ENCODE data around the gene PODXL.

The PODXL gene

DNA sequence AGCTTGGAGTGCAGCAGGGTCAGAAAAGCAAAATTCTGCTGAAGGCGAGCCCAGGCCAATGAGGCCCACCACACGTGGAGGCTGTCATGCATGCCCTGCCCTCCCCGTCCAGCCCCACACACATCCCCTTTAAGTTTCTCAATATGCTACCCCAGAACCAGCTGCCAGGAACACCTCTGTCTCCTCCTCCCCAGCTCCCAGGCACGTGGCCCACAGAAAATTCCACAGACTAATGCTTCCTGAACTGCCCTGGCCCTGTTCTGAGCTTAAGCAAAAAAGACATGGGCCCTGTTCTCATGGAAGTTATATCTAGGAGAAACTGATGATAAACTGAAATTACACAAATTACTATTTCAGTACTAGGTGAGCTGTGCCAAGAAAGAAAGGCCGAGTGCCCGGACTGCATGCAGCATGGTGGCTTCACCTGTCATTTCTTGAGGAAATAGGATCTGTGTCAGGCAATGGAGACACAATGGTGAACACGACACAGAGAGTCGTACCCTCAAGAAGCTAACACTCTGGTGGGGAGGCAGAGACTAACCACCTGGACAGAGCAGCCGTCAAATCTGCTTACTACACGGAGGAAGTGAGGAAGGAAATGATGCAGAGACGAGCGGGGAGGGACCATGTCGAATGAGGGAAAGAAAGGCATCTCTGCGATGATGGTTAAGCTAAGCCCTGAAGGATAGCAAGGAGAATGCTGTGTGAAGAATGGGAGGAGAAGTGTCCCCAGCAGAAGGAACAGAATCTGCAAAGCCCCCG is 44.5 kb downstream of the PODXL start:
- TF ChIP-seq, protein P1, sequence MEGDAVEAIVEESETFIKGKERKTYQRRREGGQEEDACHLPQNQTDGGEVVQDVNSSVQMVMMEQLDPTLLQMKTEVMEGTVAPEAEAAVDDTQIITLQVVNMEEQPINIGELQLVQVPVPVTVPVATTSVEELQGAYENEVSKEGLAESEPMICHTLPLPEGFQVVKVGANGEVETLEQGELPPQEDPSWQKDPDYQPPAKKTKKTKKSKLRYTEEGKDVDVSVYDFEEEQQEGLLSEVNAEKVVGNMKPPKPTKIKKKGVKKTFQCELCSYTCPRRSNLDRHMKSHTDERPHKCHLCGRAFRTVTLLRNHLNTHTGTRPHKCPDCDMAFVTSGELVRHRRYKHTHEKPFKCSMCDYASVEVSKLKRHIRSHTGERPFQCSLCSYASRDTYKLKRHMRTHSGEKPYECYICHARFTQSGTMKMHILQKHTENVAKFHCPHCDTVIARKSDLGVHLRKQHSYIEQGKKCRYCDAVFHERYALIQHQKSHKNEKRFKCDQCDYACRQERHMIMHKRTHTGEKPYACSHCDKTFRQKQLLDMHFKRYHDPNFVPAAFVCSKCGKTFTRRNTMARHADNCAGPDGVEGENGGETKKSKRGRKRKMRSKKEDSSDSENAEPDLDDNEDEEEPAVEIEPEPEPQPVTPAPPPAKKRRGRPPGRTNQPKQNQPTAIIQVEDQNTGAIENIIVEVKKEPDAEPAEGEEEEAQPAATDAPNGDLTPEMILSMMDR (IDR thresholded peaks at IDR 0.05): no peak
- Histone ChIP-seq H3K27ac (peak overlapping the region in 1 of 2 donors; percentile 45), H3K4me3 (no peak overlapping the region)
- no peak for DNase-seq (ENCODE audit: low spot score)

DNA sequence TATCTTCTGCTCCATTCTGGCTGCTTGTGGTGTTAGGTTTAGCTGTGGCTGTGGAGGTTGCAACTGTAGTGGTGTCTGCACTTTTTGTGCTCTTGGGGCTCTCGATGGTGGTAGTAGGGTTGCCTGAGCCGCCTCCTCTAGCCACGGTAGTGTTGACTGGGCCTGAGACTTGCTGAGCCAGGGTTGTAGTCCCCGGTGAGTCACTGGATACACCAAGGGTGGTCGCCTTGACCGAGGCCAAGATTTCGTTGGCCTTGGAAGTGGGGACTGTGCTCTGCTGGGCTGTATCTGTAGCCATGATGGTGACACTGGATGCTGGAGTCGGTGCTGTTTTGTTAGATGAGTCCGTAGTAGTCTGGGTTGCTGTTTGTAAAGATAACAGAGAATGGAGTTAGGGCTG is 45.4 kb downstream of the PODXL start:
- TF ChIP-seq, protein P1 (IDR thresholded peaks at IDR 0.05): no peak
- Histone ChIP-seq H3K4me3 (no peak overlapping the region), H3K27ac (no peak overlapping the region)
- no peak for DNase-seq (ENCODE audit: low spot score)

DNA sequence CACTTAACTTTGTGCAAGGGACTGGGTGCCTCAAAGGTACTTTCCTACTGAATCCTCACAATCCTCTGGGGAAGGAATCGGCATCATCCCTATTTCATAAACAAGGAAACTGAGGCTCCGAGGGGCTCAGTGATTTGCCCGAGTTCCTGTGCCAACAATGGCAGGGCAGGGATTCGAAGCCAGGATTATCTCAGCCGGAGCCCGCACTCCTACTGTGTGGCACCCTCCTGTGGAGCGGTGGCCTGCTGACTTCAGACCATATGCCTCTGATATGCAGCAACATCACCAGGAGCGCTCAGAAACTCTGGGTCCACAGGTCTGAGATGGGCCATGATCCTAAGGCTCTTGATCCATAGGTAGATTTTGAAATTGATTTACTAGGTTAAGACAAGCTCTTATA is 46.6 kb downstream of the PODXL start:
- DNase-seq (ENCODE audit: low spot score): no peak
- TF ChIP-seq, protein P1 (IDR thresholded peaks at IDR 0.05): no peak
- no peak overlapping the region for H3K27ac ChIP-seq

DNA sequence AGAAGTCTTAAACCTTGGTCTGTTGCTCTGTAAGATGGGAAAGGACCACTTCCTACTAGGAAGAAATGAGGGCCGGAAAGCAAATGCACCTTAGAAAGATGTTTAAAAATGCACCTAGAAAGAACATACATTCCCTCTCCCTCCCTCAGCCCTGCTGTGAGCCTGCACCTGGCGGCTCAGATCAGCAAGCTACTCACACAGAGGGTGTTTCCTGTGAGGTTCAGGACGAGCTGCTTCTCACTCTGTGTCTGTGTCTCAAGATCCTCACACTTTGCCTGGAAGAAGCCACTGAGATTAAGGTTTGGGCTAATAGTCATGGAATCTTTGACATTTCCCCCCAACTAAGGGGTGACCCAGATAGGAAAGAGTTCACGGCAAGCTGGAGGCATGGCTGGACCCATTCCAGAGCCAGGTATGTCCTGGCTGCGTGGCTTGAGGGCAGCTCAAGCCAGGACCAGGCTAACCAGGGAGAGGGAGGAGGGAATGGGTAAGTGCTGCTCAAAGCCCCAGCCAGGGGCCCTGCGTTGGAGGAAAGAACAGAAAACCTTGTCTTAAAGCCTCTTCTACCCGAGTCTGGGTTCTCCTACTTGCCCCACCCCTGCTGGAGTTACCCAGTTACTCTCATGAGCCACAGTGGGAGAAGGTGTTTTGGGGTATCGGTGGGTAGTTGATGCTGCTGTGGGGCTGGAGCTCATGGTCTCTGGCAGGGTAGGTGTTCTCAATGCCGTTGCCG is 47.5 kb downstream of the PODXL start:
- DNase-seq (ENCODE audit: low spot score): no peak
- no peak overlapping the region for H3K4me3 ChIP-seq
- no peak overlapping the region for H3K27ac ChIP-seq
- TF ChIP-seq, protein P1 (IDR thresholded peaks at IDR 0.05): no peak

More for the DNA sequence above, 46.6 kb downstream of the PODXL start:
- H3K4me3 ChIP-seq: no peak overlapping the region

DNA sequence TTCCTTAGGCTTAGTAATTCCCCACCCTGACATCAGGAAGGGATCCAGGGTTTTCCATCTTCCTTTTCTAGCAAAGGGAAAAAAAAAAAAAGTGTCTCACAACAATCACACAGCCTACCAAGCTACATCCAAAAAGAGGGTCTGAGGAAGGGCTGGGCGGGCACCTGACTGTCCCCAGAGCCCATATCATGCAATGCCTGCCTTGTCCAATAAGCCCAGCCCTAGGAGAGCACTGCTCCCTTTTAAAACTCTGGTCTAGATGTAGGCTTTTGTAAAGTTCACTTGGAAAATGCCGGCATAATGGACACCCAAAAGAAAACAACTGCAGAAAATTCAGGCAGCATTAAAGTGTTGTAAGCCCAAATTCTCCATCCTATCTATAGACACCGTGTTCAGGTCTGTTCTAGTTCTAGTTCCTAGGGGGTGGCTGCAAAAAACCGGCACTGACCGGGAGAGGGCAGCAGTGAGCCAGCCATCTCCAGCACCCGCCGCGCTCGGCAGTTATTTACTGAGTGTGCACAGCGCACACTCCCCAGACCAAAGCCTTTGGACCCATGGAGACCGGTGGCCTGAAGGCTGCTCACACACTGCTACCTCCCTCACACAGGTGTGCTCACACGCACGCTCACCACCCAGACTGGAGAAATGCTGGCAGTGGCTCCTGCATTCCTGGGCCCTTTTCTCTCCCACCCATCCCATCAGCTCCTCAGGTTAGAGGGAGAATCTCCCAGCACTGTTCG is 48.7 kb downstream of the PODXL start:
- Histone ChIP-seq H3K4me3 (peak overlapping the region; percentile 42), H3K27ac (no peak overlapping the region)
- no peak for DNase-seq (ENCODE audit: low spot score)
- TF ChIP-seq, protein P1 (IDR thresholded peaks at IDR 0.05): peak; percentile 92

GRCh38 chr7:131506597-131506996 is 49.8 kb downstream of the PODXL start:
- H3K4me3 ChIP-seq: no peak overlapping the region
- TF ChIP-seq, protein P1 (IDR thresholded peaks at IDR 0.05): no peak
- DNase-seq (ENCODE audit: low spot score): no peak
- no peak overlapping the region for H3K27ac ChIP-seq

Measured in coronary artery (tissue), 2 donors.